Subcutaneous adipose tissue (tissue), 4 donors: ENCODE measurements around the gene OXT. TPM values are rescaled to one million over a fixed set of nuclear protein-coding genes. Genes with fewer than 3 reads are reported as not detected.

Experiments
- CTCF ChIP-seq: fragments of 450-650 bp; IDR thresholded peaks from one replicate; pipeline ENCODE4 v1.5.1; 2016; ENCODE audit warnings: low read depth, mild to moderate bottlenecking, control low read depth, antibody characterized with exemption, moderate library complexity
- total RNA-seq, 4 donors: library from RNA; depleted of rRNA; stranded (reverse); fragments of >200 nt; gene quantifications; one replicate each; pipeline ENCODE4 v1.1.0, GENCODE V29; 2016

Gene OXT
- total RNA-seq, 4 donors from 2014 or later = 2.0 to 3.5 (median 2.3) TPM; not detected in 1

- no peak for TF ChIP-seq CTCF
These were observed 25.4 kb upstream of the OXT start, which contains the start of gene MRPS26 for GRCh38 chr20:3045816-3046676. TSS of gene MRPS26 (plus strand) at chr20:3046052. CDS start at chr20:3046069, 17 bp downstream.

- TF ChIP-seq CTCF = no peak
These were observed 24.6 kb upstream of the OXT start for GRCh38 chr20:3046677-3047462.

GRCh38 chr20:3047486-3048419 is 23.7 kb upstream of the OXT start:
- TF ChIP-seq CTCF = no peak

- no peak for TF ChIP-seq CTCF
These were observed 19.9 kb upstream of the OXT start for GRCh38 chr20:3051385-3052019.

- no peak for TF ChIP-seq CTCF
These were observed 11.9 kb upstream of the OXT start for GRCh38 chr20:3059489-3059888.

- TF ChIP-seq CTCF = no peak
These were observed 4.0 kb upstream of the OXT start for GRCh38 chr20:3067139-3068014.
